GM12874 (cell line): ENCODE measurements around the gene NEK3.

Experiments used
- CTCF ChIP-seq: IDR thresholded peaks from 2 replicates; pipeline ENCODE4 v1.5.1; 2011; ENCODE audit warnings: low read depth, mild to moderate bottlenecking, control low read depth, low read length, moderate library complexity; ENCODE audit not compliant: insufficient read depth

NEK3 gene

GRCh38 chr13:52160053-52160452 is 656 bp upstream of the NEK3 start:
- no peak for TF ChIP-seq CTCF

GRCh38 chr13:52158629-52159158 is 703 bp downstream of the NEK3 start:
- TF ChIP-seq CTCF = no peak

- no peak for TF ChIP-seq CTCF
Measured at GRCh38 chr13:52156724-52157261, 2.6 kb downstream of the NEK3 start.

DNA sequence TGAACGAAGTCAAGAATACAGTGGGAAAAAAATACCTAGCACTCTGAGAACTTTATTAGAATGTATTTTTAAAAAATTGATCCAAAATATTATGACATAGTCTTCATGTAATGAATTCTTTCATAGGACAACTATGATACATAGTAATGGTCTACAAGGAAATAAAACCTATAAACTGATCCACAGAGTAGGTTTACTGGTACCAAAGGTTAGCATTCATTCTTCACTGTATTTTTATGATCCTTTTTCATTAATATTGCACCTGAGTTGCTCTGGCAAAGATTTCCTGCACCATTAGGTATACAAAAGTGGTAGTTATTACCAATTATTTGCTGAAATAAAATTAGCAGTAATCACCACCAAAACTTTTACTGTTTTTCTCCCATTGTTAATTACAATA is 4.2 kb downstream of the NEK3 start:
- TF ChIP-seq CTCF = no peak

GRCh38 chr13:52147225-52147624 is 12.2 kb downstream of the NEK3 start:
- no peak for TF ChIP-seq CTCF

DNA sequence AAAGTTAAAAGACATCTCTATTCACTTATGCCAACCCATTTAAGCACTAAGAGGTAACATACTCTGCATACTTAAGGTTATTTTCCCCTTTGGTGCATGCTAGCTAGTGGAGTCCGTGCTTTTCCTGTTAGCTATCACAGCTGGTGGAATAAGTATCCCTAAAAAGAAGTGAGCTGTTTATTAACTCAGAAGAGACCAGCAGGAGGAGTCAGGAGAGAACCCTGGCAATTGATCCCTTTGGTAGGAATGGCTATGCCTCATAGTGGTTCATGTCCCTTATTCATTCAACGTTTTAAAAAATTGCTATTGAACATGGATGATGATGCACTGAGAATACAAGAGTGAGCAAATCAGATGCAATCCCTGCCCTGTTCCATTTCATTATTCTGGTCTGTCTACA is 18.1 kb downstream of the NEK3 start:
- no peak for TF ChIP-seq CTCF

- no peak for TF ChIP-seq CTCF
Measured at GRCh38 chr13:52137489-52137888, 21.9 kb downstream of the NEK3 start.
